NOMO-1 treated with dmso at 0.1 percent for 144 hours (cell line): ENCODE measurements around the gene CAPN9.

ENCODE experiments used
- DNase-seq: peaks from one replicate; lab custom pipeline; 2025; ENCODE audit not compliant: unreplicated experiment; lab: John Stamatoyannopoulos, UW

CAPN9 gene

DNA sequence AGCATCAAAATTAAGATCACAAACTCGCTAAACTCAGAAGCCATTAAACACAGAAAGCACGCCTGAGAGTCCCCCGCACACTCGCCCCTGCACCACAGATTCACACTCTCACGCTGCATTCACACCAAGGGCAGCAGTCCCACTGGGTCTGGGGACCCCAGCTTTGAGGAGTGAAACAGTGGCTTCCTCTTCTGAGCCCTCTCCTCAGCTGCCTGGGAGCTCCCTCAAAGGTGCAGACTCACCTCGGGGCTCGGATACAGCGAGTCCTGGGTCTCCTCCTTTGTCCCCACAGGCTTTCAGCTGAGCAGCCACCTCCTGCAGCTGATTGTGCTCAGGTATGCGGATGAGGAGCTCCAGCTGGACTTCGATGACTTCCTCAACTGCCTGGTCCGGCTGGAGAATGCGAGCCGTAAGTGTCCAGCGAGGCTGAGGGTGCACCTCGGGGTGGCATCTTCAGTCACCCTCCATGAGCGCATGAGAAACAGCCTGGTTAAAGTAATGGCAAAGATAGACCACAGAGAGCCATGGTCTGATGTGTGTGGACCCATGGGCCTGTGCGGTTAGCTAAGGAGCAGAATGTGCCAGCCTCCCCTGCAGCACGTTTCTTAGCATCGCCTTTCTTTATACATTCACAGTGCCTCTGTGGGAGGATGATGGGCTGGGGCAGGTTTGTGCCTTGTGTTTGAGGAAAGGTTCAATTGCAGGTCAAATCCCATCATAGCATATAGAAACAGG is 47.9 kb downstream of the CAPN9 start:
- no peak for DNase-seq

DNA sequence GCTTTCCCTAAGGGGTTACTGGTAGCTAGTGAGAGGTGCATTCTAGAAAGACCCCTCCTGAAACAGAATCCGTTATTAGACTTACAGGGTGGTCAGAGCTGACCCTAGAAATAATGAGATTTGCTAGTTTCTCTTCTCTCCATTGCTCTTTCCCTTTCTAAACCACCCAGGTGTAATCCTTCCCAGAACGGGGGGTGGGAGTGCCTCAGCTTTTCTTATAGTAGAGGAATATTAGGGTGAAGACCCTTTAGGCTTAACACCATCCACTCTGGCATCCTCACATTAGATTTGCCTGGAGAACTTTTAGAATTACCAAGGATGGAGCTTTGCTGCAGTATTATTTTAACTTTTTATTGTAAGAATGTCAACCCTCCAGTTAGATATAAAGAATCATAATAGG is 49.4 kb downstream of the CAPN9 start:
- no peak for DNase-seq

DNA sequence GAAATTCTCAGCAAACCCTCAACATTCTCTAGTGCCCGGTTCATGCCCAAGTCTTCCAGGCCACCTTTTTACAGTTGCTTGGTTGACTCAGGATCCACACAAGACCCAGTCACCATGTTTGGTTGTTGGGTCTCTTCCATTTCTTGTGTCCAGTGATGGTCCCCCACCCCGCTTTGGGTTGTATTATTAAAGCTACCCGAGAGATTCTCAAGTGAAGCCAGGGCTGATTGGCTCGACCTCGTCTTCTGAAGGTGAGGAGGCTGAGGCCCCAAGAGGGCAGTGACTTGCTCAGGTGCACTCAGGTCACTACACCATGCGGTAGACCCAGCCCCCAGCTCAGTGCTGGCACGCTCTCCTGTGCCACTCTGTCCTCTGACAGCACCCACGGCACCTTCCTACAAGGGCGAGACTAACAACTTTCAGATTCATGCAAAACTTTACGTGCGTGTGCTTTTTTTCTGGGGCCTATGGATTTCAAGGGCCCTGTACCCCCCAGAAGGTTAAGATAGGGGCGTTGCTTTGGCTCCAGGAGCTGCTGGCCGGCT is 50.3 kb downstream of the CAPN9 start:
- no peak for DNase-seq

DNA sequence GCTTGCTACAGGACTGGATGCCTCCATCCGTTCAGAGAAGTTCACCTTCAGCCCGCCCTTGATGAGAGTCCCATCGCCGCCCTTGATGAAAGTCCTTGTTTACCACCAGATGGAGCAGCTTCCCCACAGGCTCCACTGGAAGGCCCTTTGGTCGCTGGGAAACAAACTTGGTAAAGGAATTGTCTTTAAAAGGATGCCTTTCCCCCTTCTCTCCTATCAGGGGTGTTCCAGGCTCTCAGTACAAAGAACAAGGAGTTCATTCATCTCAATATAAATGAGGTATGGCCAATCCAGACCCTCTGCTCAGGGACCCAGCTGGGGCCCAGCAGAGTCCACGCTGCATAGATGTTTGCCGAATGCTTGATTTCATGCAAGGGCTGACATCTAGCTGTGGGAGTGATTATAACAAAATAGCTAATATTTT is 50.8 kb downstream of the CAPN9 start:
- DNase-seq = no peak

DNA sequence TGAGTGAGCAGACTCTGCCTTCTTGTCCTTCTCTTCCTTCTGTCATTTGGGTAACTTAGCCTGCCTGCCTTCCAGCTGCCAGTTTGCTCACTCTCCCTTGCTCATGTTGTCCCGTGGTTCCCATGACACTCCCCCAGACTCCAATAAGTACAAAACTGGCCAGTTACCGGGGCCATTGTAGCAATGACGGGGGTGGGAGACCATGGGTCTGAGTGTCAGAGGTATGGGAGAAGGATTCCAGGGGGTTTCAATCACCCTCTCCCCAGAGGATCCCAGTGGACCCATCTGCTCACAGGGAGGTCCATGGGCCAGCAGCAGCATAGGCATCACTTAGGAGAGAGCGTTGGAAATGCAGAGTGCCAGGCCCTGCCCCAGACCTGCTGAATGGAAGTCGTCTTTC is 51.3 kb downstream of the CAPN9 start:
- no peak for DNase-seq

DNA sequence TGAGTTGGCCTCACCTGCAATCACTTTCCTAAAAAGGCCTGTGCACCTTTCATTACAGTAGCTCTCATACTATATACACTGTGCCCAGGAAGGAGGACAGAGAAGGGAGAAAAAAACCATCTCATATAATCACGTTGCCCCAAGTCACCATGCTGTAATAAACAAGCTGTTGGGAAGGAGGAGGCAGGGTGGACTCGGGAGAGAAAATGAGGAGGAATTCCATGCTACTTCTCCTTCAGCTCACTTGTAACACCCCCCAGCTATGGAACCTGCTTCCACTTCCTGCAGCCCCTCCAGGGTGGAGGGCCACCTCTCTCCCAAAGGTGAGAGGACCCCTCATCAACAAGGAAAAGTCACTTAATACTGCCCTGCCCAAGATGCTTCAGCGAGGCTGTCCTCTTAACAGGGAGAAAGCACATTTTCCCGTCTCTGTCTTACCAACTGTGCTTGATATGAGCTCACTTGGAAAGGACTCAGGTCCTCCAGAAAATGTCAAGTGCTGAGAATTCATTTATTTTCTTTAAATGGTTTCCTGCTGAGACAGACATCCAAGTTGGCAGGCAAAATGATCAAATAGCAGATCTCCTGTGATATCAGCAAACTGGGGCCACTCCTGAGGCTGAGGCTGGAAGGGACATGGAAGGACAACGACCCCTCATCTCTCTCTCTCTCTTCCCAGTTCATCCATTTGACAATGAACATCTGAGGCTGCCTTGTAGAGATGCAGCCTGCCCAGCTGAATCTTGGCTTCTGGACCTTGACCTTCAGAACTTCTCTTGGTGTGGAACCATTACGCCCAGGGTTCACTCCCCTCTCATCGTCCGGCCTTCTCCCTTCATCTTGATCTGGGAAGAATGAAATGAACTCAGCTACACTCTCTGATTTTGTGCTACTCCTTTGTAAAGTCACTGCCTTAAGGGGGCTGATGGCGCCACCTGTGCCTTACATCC is 54.0 kb downstream of the CAPN9 start:
- DNase-seq = no peak

DNA sequence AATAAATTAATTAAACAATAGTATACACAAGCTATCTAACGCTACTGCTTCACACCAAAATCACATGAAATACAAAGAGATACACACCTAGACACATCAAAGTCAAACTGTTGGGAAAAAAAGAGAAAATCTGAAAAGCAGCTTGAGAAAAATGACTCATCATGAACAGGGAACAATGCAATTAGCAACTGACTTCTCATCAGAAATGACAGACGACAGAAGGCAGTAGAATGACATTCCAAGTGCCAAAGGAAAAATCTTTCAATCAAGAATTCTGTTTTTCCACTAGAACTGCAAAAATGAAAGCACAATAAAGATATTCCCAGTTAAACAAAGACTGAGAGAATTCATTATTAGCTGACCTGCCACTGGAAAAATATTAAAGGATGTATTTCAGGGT is 57.2 kb downstream of the CAPN9 start:
- no peak for DNase-seq

DNA sequence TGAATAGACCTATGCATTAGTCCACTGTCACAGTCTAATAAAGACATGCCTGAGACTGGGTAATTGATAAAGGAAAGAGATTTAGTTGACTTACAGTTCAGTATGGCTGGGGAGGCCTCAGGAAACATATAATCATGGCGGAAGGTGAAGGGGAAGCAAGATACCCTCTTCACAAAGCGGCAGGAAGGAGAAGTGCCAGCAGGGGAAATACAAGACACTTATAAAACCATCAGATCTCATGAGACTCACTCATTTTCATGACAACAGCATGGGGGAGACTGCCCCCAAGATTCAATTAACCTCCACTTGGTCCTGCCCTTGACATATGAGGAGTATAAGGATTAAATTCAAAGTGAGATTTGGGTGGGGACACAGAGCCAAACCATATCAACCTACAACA is 59.4 kb downstream of the CAPN9 start:
- no peak for DNase-seq

DNA sequence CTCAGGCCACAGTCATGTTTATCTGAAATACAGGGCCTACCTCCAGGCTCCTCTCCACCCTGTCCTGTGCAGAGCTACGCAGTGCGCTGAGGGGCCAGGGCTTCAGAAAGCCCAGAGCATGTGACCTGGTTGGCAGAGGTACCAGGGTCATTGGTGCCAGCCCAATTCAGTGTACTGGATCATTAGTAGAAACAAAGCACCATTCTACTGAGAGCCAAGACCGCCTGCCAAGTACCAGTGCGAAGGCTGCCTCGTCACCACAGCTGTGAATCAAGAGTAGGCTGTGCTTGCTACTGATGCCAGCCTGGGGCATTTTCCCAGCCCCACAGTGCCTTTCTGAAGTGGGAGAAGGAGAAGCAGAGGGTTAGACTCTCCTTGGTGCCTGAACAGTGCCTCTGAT is 59.8 kb downstream of the CAPN9 start:
- DNase-seq = no peak

DNA sequence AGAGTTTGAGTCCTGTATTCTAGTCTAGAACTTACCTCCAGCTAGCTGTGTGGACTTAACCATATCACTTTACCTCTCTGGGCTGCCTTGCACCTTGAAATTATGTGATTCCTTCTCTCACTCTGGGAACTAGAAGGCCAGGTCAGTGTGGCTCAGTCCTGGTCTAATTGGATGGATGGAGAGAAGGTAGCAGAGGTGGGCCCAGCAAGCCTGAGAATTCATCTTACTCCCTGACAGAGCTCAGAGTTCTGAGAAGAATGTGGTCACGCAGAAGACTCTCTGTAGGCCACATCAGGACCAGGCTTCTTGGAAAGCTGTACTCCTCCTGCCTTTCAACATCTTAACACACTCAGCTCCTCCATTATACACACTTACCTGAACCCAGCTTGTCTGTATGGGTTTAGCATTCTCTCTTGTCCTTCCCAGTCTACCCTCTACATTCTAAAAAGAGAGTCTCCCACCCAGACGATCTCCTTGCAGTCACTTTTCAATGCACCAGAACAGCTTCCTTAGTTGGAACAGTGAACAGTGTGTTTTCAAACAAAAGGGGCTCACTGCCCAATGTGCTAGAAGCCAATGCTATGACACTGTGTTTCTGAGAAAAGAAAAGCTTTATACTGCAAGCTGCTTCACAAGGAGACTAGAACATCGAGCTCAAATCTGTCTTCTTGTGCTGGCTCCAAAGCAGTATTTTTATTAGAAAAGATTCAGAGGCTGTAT is 60.5 kb downstream of the CAPN9 start:
- no peak for DNase-seq

DNA sequence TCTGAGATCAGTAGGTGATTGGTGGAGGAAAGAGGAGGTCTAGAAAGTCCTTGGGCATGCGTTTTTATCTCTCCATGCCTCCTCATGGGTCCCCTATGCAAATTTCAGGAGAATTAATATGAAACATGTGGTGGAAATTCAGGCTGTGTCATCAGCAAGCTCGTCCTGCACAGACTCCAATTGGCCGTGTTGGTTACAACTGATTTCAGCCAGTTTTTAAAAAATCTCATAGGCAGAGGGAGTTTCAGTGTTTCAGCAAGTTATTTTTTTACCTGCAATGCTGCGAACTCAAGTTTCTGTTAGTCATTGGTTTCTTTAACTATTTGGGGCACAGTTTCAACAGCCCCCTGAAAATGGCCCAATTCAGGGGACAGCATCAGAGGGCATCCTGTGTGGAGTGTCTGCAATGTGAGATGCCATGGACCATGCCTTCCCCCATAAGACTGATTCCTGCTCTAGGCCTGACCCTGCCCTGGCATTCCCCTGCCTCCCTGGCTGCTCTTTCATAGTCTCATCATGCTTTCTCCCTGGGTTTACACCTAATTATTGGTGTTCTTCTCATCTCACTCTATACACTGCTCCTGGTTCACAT is 61.2 kb downstream of the CAPN9 start:
- no peak for DNase-seq

DNA sequence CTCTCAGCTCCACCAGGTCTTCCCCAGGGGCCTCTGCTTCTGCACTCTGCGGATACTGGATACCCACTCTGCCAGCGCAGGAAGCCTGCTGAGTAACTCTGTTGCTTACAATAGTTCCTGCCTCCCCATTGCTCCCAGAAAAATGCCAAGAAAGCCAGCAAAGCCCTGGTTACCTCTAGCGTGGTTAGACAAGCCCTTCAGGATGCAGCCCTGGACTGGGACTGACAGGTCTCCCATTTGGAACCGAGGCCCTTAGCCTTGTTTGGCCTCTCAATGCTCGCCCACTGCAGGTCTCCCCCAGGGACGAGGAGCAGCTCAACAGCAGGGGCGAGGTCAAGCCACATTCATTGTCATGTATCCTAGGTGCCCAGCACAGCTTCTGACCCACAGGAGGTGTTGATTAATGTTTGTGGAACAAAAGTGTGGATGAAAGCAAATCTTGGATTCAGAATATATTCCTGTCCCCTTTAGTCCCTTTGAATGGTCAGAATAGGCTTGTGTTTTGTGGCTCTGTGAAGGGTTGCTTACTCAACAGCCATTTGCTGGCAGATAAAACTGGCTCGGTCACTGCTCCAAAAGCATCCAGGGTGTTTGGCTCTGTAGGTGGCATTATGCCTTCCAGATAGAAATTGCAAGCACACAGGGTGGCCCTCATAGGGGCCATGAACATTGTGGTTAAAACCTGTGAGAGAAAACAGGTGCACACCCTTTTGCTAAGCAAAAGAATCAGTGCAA is 62.2 kb downstream of the CAPN9 start:
- no peak for DNase-seq

DNA sequence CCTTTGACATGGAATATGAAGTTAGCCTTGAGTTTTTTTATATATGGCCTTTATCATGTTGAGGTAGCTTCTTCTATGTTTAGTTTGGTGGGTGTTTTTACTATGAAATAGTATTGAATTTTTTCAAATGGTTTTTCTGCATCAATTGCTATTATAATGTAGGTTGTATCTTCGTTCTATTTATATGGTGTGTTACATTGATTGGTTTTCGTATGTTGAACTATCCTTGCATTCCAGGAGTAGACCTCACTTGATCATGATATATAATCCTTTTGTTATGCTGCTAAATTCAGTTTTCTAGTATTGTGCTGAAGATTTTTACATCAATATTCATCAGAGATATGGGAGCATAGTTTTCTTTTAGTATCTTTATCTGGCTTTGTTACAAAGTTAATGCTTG is 65.4 kb downstream of the CAPN9 start:
- DNase-seq = no peak

DNA sequence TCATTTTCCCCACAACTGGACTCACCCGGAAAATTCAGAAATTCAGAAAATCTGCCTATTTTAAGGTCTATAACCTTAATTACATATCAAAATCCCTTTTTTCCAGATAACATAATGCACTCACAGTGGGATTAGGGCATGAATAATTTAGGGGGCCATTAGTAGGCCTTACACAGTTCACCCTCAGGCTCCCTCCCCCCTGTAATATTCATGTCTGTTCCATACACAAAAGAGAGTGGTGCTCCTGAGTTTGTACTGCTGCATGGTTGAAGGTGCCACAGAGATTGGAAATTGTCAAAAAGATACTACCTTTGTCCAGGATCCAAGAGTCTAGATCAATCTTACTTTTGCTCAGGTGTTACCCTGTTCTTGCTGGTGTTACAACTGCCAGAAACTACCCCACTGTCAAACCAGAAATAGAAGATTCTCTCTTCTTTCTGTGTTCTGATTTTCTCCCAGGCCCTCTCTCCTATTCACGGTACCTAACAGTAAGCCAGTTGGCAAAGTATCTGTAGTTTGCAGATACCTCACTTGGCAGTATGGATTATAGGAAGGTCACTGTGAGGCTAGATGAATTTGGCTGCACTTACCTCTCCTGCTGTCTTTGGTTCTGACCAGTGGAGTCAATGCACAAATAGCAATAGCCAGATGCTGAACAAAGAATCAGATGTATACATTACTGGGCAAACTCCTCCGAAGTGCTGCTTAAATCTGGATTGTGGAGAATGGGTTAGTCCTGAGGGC is 67.9 kb downstream of the CAPN9 start:
- no peak for DNase-seq

DNA sequence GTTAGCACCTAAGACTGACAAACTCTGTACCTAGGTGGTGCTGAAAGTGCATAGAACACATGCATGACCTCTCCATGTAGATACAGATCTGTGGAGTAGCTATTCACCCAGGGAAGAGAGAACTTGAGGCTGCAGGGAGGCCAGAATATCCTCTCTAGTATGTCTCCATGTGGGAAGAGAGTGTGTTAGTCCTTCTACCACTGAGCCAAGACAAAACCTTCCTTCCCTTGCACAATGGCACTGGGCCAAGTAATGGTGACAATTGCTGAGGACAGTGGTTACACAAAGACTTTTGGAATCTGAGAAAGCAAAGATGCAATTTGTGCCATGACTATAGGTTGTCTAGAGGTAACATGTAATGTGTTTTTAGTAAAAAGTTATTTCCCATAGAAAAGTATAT is 68.8 kb downstream of the CAPN9 start:
- no peak for DNase-seq

DNA sequence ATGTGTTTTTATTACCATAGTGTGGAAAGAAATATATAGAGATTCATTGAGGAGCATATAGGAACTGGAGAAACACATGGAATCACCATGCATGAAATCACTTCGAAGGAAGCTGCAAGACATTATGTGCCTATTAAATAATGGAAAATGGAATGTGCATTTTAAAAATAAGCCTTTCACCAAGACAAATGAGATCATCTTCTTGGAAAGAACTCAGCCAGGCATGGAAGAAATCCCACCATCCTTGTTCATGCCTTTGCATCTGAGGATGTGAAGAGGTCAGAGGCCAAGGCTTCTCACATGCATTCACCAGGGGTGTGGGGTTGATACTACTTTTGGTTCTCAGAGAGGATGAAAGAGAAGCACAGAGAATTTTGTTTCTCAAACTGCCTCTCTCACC is 71.2 kb downstream of the CAPN9 start:
- DNase-seq = no peak

DNA sequence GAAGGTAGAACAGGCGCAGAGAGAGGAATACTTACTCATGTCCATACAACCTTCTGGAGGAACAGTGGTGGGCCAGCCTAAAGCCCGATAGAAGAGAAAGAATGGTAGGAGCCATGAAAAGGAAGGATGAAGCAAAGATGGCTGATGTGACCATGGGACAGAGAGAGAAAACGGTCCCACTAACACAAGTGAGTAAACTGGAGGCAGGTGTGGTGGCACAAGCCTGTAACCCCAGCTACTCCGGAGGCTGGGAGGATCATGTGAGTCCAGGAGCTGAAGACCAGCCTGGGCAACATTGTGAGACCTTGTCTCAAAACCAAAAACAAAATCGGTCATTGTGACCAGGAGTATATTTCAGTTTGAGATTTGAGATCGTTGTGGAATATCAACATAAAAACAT is 71.7 kb downstream of the CAPN9 start:
- no peak for DNase-seq

DNA sequence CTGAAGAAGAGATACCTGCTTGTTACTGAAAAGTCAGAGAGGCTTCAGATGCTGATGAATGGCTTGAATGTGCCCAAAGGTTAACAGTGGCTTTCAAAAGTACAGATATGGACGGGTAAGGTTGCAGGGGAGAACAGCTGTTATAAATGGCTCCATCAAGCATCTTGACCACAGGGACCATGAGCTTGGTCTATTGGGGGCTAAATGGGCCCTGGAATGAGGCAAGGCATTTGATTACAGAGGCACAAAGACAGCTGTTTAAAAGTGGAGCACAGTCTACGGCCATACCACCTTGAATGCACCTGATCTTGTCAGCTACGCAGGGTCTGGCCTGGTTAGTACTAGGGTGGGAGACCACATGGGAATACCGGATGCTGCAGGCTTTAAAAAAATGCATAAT is 72.8 kb downstream of the CAPN9 start:
- no peak for DNase-seq

DNA sequence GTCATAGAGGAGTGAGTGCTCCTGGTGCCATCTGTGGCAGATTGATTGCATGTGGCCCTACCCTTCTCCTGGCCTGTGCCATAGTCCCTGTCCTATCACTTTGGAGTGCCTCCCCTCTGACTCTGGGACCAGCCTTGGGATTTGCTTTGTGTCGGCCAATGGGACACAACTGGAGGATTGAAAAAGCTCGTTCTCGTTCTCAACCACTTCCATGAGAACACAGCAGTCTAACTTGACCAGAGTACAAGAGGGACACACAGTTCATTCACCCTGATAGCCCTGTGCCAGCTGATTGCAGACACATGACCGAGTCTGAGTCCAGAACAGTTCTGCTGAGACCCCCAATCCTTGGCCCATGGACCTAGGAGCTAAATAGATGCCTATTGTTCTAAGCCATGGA is 73.4 kb downstream of the CAPN9 start:
- no peak for DNase-seq

DNA sequence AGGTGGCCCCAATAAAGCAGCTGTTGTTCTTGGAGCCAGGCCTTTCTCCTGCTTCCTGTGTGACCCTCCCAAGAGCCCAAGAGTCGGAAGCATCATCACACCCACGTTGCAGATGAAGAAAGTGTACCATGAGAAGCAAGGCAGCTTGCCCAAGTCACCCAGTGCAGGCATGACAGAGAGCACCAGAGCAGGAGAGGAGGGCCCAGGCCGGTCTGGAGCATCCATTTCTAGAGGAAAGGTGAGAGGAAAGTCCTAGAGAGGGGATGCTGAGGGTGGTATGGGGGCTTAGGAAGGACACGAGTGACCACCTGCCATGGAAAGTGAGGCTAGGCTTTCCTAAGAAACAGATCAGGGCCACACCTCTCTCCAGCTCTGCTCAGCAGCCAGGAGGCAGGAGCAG is 74.2 kb downstream of the CAPN9 start:
- no peak for DNase-seq
